HG03135 (cell line): ENCODE data around the gene AP3D1.
"Not testable (repeated sequence)": the region's sequence is repeated elsewhere in the genome, so short reads cannot be mapped to it uniquely, and the experiment has no call there.

Source experiments
- ATAC-seq: cut with Tn5 transposase; IDR thresholded peaks from one replicate; pipeline ENCODE4 v1.9.1; 2021; ENCODE audit warnings: mild to moderate bottlenecking, moderate library complexity; ENCODE audit not compliant: unreplicated experiment

The AP3D1 gene

GRCh38 chr19:2157452-2157851, 6.1 kb upstream of the AP3D1 start:
- ATAC-seq: no peak

- no peak for ATAC-seq
Measured at GRCh38 chr19:2154587-2155075, 3.3 kb upstream of the AP3D1 start.

GRCh38 chr19:2150794-2151338, 500 bp downstream of the AP3D1 start:
- ATAC-seq: peak; percentile 19

- no peak for ATAC-seq
Measured at GRCh38 chr19:2149980-2150793, 1.2 kb downstream of the AP3D1 start.

GRCh38 chr19:2148482-2149135, 2.8 kb downstream of the AP3D1 start:
- no peak for ATAC-seq

GRCh38 chr19:2145831-2146241, 5.5 kb downstream of the AP3D1 start:
- no peak for ATAC-seq

GRCh38 chr19:2144190-2144589, 7.2 kb downstream of the AP3D1 start:
- no peak for ATAC-seq

GRCh38 chr19:2142173-2142829, 9.1 kb downstream of the AP3D1 start:
- ATAC-seq: no peak

GRCh38 chr19:2140138-2140569, 11.2 kb downstream of the AP3D1 start:
- ATAC-seq: no peak

GRCh38 chr19:2139385-2140137, 11.8 kb downstream of the AP3D1 start:
- ATAC-seq: no peak

- no peak for ATAC-seq
Measured at GRCh38 chr19:2138061-2138728, 13.2 kb downstream of the AP3D1 start.

GRCh38 chr19:2136796-2137195, 14.6 kb downstream of the AP3D1 start:
- ATAC-seq: no peak

GRCh38 chr19:2135474-2136402, 15.6 kb downstream of the AP3D1 start:
- ATAC-seq: no peak

- no peak for ATAC-seq
Measured at GRCh38 chr19:2132731-2133490, 18.5 kb downstream of the AP3D1 start.

- no peak for ATAC-seq
Measured at GRCh38 chr19:2132191-2132590, 19.2 kb downstream of the AP3D1 start.

- not testable (repeated sequence) for ATAC-seq
Measured at GRCh38 chr19:2131012-2131975, 20.1 kb downstream of the AP3D1 start.
